ENCODE data around the gene HIGD2A.

The HIGD2A gene

GRCh38 chr5:176418251-176418650 lies 29.7 kb downstream of the HIGD2A start:
- DNase-seq = no peak

- no peak for DNase-seq
These were observed 31.5 kb downstream of the HIGD2A start for GRCh38 chr5:176420086-176420485.

GRCh38 chr5:176420972-176421544 lies 32.5 kb downstream of the HIGD2A start:
- DNase-seq = no peak

- DNase-seq = no peak
These were observed 35.6 kb downstream of the HIGD2A start for GRCh38 chr5:176424181-176424580.

- no peak for DNase-seq
These were observed 36.6 kb downstream of the HIGD2A start for GRCh38 chr5:176425138-176425537.

- DNase-seq = no peak
These were observed 37.2 kb downstream of the HIGD2A start for GRCh38 chr5:176425791-176426190.

GRCh38 chr5:176426876-176427275 lies 38.3 kb downstream of the HIGD2A start:
- DNase-seq = no peak

- no peak for DNase-seq
These were observed 39.4 kb downstream of the HIGD2A start for GRCh38 chr5:176427971-176428370.

- DNase-seq = no peak
These were observed 41.4 kb downstream of the HIGD2A start for GRCh38 chr5:176429972-176430371.

- DNase-seq = no peak
These were observed 44.2 kb downstream of the HIGD2A start for GRCh38 chr5:176432707-176433106.

- DNase-seq = no peak
These were observed 48.1 kb downstream of the HIGD2A start for GRCh38 chr5:176436656-176437055.

GRCh38 chr5:176438959-176439757 lies 50.6 kb downstream of the HIGD2A start:
- no peak for DNase-seq
